Liver (tissue), 9 donors: ENCODE measurements around the gene NT5M. TPM values are rescaled to one million over a fixed set of nuclear protein-coding genes. Genes with fewer than 3 reads are reported as not detected.
"Not testable (repeated sequence)": the region's sequence is repeated elsewhere in the genome, so short reads cannot be mapped to it uniquely, and the experiment has no call there.

Experiments
- DNase-seq: peaks from one replicate; pipeline ENCODE4 v3.0.0-alpha.2; 2017; ENCODE audit warnings: low spot score
- H3K27ac ChIP-seq, 2 donors: one replicate each; pipeline ENCODE4 v1.7.0; 2013; ENCODE audit warnings: inconsistent platforms in 2 of 2, low read length in 2 of 2, control low read depth in 1 of 2, low read depth in 1 of 2, mild to moderate bottlenecking in 1 of 2
- H3K27me3 ChIP-seq, 4 donors: one replicate each; pipeline versions ENCODE4 v1.6.1 to v1.7.0; 2013; ENCODE audit warnings: low read length in 3 of 4, inconsistent platforms in 1 of 4, mild to moderate bottlenecking in 1 of 4, moderate library complexity in 1 of 4; ENCODE audit not compliant: control insufficient read depth in 4 of 4, insufficient read depth in 4 of 4
- H3K36me3 ChIP-seq, 4 donors: one replicate each; pipeline versions ENCODE4 v1.6.1 to v1.7.0; 2013; ENCODE audit warnings: low read length in 3 of 4, mild to moderate bottlenecking in 3 of 4, low read depth in 1 of 4, moderate library complexity in 1 of 4; ENCODE audit not compliant: control insufficient read depth in 4 of 4, insufficient read depth in 3 of 4
- H3K4me1 ChIP-seq, 4 donors: one replicate each; pipeline versions ENCODE4 v1.6.1 to v1.7.0; 2013; ENCODE audit warnings: low read length in 3 of 4, mild to moderate bottlenecking in 3 of 4, moderate library complexity in 1 of 4; ENCODE audit not compliant: control insufficient read depth in 4 of 4, insufficient read depth in 4 of 4
- H3K4me3 ChIP-seq, 3 donors: one replicate each; pipeline versions ENCODE4 v1.6.1 to v1.7.0; 2013; ENCODE audit warnings: low read length in 3 of 3, control low read depth in 1 of 3, low read depth in 1 of 3, mild to moderate bottlenecking in 1 of 3
- H3K9ac ChIP-seq, 2 donors: one replicate each; pipeline ENCODE4 v1.7.0; 2013; ENCODE audit warnings: low read length in 2 of 2, mild to moderate bottlenecking in 2 of 2, moderate library complexity in 2 of 2, control low read depth in 1 of 2, low read depth in 1 of 2
- H3K9me3 ChIP-seq, 4 donors: one replicate each; pipeline versions ENCODE4 v1.6.1 to v1.7.0; 2013; ENCODE audit warnings: low read length in 3 of 4; ENCODE audit not compliant: control insufficient read depth in 4 of 4
- EGR1 ChIP-seq, 2 donors: IDR thresholded peaks; 2 replicates each; pipeline ENCODE4 v1.6.1; 2016 to 2018; ENCODE audit warnings: antibody characterized with exemption in 2 of 2, low read depth in 2 of 2
- FOXA1 ChIP-seq: IDR thresholded peaks from 2 replicates; pipeline ENCODE4 v1.6.1; 2016; ENCODE audit warnings: antibody characterized with exemption
- FOXA2 ChIP-seq: IDR thresholded peaks from 2 replicates; pipeline ENCODE4 v1.6.1; 2016; ENCODE audit warnings: antibody characterized with exemption
- GABPA ChIP-seq, 2 donors: IDR thresholded peaks in 1 of 2; conservative IDR thresholded peaks in 1 of 2; 2 replicates each; pipeline ENCODE4 v1.6.1; 2016; ENCODE audit warnings: antibody characterized with exemption in 2 of 2, mild to moderate bottlenecking in 1 of 2, moderate library complexity in 1 of 2
- HNF4A ChIP-seq, 2 donors: conservative IDR thresholded peaks; 2 replicates each; pipeline ENCODE4 v1.6.1; 2016; ENCODE audit warnings: antibody characterized with exemption in 2 of 2, mild to moderate bottlenecking in 2 of 2
- HNF4G ChIP-seq: IDR thresholded peaks from 2 replicates; pipeline ENCODE4 v1.6.1; 2016; ENCODE audit warnings: antibody characterized with exemption
- JUND ChIP-seq, 2 donors: IDR thresholded peaks; 2 replicates each; pipeline ENCODE4 v1.6.1; 2016; ENCODE audit warnings: antibody characterized with exemption in 2 of 2
- NR2F2 ChIP-seq: IDR thresholded peaks from 2 replicates; pipeline ENCODE4 v1.6.1; 2016; ENCODE audit warnings: antibody characterized with exemption
- RAD21 ChIP-seq, 2 donors: IDR thresholded peaks; 2 replicates each; pipeline ENCODE4 v1.6.1; 2016; ENCODE audit warnings: antibody characterized with exemption in 2 of 2, mild to moderate bottlenecking in 2 of 2
- RXRA ChIP-seq, 2 donors: IDR thresholded peaks; 2 replicates each; pipeline ENCODE4 v1.6.1; 2017 to 2018; ENCODE audit warnings: antibody characterized with exemption in 2 of 2, mild to moderate bottlenecking in 1 of 2
- SP1 ChIP-seq: IDR thresholded peaks from 2 replicates; pipeline ENCODE4 v1.6.1; 2018; ENCODE audit warnings: antibody characterized with exemption, mild to moderate bottlenecking
- TAF1 ChIP-seq: conservative IDR thresholded peaks from 2 replicates; pipeline ENCODE4 v1.6.1; 2016; ENCODE audit warnings: antibody characterized with exemption, mild to moderate bottlenecking
- YY1 ChIP-seq: IDR thresholded peaks from 2 replicates; pipeline ENCODE4 v1.6.1; 2016; ENCODE audit warnings: antibody characterized with exemption, mild to moderate bottlenecking
- ZBTB33 ChIP-seq: IDR thresholded peaks from 2 replicates; pipeline ENCODE4 v1.6.1; 2016; ENCODE audit warnings: antibody characterized with exemption
- WGBS: extraction: QIAGEN DNeasy Blood & Tissue Kit; methylation state at CpG from one replicate; pipeline ENCODE4 v1.1.7; 2013; 5-methylcytosine and 5-hydroxymethylcytosine counted together
- polyA plus RNA-seq, 2 donors: library from polyadenylated mRNA; stranded (reverse) in 1 of 2; unstranded in 1 of 2; fragments of 200-250 nt in 1 of 2; fragments of >200 nt in 1 of 2; fragmentation: Nextera tagmentation in 1 of 2; extraction: Ambion mirVana in 1 of 2; gene quantifications; one replicate each; pipeline versions ENCODE4 v1.2.1 to v1.2.3, GENCODE V29; 2013 to 2015
- total RNA-seq, 2 donors: library from RNA; depleted of rRNA; stranded (reverse); fragments of >200 nt; gene quantifications; one replicate each; pipeline ENCODE4 v1.2.3, GENCODE V29; 2014
- TF ChIP-seq, protein P1 (sequence below): IDR thresholded peaks from 2 replicates; pipeline ENCODE4 v1.6.1; 2016; ENCODE audit warnings: antibody characterized with exemption
- TF ChIP-seq, protein P2 (sequence below): fragments of 150-350 bp; IDR thresholded peaks from 2 replicates; pipeline ENCODE4 v1.5.1; 2017; ENCODE audit warnings: improper control_type of control experiment, low read depth, low read length; ENCODE audit not compliant: missing input control
- TF ChIP-seq, protein P3 (sequence below): IDR thresholded peaks from 2 replicates; pipeline ENCODE4 v1.6.1; 2016; ENCODE audit warnings: antibody characterized with exemption
- TF ChIP-seq, protein P4 (sequence below): IDR thresholded peaks from 2 replicates; pipeline ENCODE4 v1.6.1; 2016; ENCODE audit warnings: antibody characterized with exemption, mild to moderate bottlenecking
- donor health status: healthy.
- donor health status: healthy.
- donor health status: healthy.
- donor health status: healthy.
- donor health status: healthy.

Gene NT5M
- total and polyA plus RNA-seq, 4 donors: 0.42 to 7.9 (median 0.66) TPM

GRCh38 chr17:17275971-17276370 lies 27.2 kb upstream of the NT5M start:
- H3K36me3 ChIP-seq: peaks cover 2 to 25% (median 13%) of the 10 kb centered on the region in 4 donors
- no peak for TF ChIP-seq RXRA (IDR thresholded peaks at IDR 0.05)
- DNase-seq: no peak
- peaks cover 6 to 15% (median 10%) of the 10 kb centered on the region in 4 donors for H3K4me1 ChIP-seq
- no peaks in the 10 kb centered on the region for H3K27me3 ChIP-seq
- no peaks in the 10 kb centered on the region for H3K9me3 ChIP-seq
- no peak overlapping the region for H3K9ac ChIP-seq
- WGBS: 84% methylated on average over 6 of the region's 6 CpGs
- H3K4me3 ChIP-seq: no peak overlapping the region
- no peak overlapping the region for H3K27ac ChIP-seq

DNA sequence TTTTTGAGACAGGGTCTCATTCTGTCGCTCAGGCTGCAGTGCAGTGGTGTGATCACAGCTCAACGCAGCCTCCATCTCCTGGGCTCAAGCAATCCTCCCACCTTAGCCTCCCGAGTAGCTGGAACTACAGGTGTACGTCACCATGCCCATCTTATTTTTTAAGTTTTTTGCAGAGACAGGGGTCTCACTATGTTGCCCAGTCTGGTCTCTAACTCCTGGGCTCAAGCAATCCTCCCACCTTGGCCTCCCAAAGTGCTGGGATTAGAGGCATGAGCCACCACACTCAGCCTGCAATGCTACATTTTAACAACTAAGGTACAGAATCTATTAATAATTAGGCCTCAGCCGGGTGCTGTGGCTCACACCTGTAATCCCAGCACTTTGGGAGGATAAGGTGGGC lies 25.7 kb upstream of the NT5M start:
- WGBS: 97% methylated on average over 5 of the region's 5 CpGs
- peaks cover 1 to 24% (median 12%) of the 10 kb centered on the region in 4 donors for H3K36me3 ChIP-seq
- not testable (repeated sequence) for H3K9me3 ChIP-seq, DNase-seq, H3K27ac ChIP-seq, H3K9ac ChIP-seq, H3K27me3 ChIP-seq, H3K4me3 ChIP-seq
- peaks cover 6 to 20% (median 15%) of the 10 kb centered on the region in 4 donors for H3K4me1 ChIP-seq

GRCh38 chr17:17279316-17279715 lies 23.9 kb upstream of the NT5M start:
- Histone ChIP-seq H3K4me1 (peaks cover 6 to 20% (median 15%) of the 10 kb centered on the region in 4 donors), H3K27ac (no peak overlapping the region), H3K4me3 (no peak overlapping the region), H3K9ac (no peak overlapping the region), H3K36me3 (peaks cover 0 to 7% (median 0%) of the 10 kb centered on the region in 4 donors), H3K27me3 (no peaks in the 10 kb centered on the region), H3K9me3 (no peaks in the 10 kb centered on the region)
- no peak for TF ChIP-seq RAD21 (IDR thresholded peaks at IDR 0.05)
- no peak for TF ChIP-seq GABPA (IDR thresholded peaks at IDR 0.05 in 1 of 2, conservative IDR thresholded peaks at IDR 0.05 in 1 of 2)
- TF ChIP-seq FOXA2: no peak
- no peak for TF ChIP-seq NR2F2
- TF ChIP-seq HNF4G: no peak
- no peak for TF ChIP-seq SP1
- TF ChIP-seq, protein P1, sequence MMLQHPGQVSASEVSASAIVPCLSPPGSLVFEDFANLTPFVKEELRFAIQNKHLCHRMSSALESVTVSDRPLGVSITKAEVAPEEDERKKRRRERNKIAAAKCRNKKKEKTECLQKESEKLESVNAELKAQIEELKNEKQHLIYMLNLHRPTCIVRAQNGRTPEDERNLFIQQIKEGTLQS: no peak
- TF ChIP-seq HNF4A (conservative IDR thresholded peaks at IDR 0.05): no peak
- TF ChIP-seq YY1: no peak
- TF ChIP-seq, protein P2, sequence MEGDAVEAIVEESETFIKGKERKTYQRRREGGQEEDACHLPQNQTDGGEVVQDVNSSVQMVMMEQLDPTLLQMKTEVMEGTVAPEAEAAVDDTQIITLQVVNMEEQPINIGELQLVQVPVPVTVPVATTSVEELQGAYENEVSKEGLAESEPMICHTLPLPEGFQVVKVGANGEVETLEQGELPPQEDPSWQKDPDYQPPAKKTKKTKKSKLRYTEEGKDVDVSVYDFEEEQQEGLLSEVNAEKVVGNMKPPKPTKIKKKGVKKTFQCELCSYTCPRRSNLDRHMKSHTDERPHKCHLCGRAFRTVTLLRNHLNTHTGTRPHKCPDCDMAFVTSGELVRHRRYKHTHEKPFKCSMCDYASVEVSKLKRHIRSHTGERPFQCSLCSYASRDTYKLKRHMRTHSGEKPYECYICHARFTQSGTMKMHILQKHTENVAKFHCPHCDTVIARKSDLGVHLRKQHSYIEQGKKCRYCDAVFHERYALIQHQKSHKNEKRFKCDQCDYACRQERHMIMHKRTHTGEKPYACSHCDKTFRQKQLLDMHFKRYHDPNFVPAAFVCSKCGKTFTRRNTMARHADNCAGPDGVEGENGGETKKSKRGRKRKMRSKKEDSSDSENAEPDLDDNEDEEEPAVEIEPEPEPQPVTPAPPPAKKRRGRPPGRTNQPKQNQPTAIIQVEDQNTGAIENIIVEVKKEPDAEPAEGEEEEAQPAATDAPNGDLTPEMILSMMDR: no peak
- no peak for TF ChIP-seq JUND (IDR thresholded peaks at IDR 0.05)
- TF ChIP-seq RXRA (IDR thresholded peaks at IDR 0.05): no peak
- TF ChIP-seq, protein P3, sequence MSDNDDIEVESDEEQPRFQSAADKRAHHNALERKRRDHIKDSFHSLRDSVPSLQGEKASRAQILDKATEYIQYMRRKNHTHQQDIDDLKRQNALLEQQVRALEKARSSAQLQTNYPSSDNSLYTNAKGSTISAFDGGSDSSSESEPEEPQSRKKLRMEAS: no peak
- no peak for TF ChIP-seq TAF1
- TF ChIP-seq FOXA1: no peak
- no peak for TF ChIP-seq ZBTB33
- TF ChIP-seq EGR1 (IDR thresholded peaks at IDR 0.05; ENCODE audit: low read depth in 2 of 2): no peak
- TF ChIP-seq, protein P4, sequence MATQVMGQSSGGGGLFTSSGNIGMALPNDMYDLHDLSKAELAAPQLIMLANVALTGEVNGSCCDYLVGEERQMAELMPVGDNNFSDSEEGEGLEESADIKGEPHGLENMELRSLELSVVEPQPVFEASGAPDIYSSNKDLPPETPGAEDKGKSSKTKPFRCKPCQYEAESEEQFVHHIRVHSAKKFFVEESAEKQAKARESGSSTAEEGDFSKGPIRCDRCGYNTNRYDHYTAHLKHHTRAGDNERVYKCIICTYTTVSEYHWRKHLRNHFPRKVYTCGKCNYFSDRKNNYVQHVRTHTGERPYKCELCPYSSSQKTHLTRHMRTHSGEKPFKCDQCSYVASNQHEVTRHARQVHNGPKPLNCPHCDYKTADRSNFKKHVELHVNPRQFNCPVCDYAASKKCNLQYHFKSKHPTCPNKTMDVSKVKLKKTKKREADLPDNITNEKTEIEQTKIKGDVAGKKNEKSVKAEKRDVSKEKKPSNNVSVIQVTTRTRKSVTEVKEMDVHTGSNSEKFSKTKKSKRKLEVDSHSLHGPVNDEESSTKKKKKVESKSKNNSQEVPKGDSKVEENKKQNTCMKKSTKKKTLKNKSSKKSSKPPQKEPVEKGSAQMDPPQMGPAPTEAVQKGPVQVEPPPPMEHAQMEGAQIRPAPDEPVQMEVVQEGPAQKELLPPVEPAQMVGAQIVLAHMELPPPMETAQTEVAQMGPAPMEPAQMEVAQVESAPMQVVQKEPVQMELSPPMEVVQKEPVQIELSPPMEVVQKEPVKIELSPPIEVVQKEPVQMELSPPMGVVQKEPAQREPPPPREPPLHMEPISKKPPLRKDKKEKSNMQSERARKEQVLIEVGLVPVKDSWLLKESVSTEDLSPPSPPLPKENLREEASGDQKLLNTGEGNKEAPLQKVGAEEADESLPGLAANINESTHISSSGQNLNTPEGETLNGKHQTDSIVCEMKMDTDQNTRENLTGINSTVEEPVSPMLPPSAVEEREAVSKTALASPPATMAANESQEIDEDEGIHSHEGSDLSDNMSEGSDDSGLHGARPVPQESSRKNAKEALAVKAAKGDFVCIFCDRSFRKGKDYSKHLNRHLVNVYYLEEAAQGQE: no peak
- whole genome bisulfite sequencing: 87% methylated on average over 4 of the region's 4 CpGs
- DNase-seq: no peak
